Measurements from ENCODE around the gene TEX13B.

- TF ChIP-seq SREBF2 (IDR thresholded peaks at IDR 0.05) (no peak), SMC3 (IDR thresholded peaks at IDR 0.05) (no peak)
Measured at GRCh38 chrX:107934262-107934661, 47.9 kb downstream of the TEX13B start.
